ENCODE data around the gene ZMYM2.

DNA sequence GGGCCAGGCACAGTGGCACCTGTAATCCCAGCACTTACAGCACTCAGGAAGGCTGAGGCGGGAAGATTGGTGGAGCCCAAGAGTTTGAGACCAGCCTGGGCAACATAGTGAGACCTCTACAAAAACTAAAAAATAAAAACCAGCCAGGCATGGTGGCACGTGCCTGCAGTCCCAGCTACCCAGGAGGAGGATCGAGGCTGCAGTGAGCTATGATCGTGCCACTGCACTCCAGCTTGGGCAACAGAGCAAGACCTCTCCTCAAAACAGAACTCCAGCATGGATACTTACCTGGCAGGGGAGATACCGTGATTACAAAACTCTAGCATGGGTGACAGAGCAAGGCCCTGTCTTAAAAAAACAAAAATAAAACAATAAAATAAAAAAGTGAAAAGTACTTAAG is 107.0 kb downstream of the ZMYM2 start:
- TF ChIP-seq, protein P1, sequence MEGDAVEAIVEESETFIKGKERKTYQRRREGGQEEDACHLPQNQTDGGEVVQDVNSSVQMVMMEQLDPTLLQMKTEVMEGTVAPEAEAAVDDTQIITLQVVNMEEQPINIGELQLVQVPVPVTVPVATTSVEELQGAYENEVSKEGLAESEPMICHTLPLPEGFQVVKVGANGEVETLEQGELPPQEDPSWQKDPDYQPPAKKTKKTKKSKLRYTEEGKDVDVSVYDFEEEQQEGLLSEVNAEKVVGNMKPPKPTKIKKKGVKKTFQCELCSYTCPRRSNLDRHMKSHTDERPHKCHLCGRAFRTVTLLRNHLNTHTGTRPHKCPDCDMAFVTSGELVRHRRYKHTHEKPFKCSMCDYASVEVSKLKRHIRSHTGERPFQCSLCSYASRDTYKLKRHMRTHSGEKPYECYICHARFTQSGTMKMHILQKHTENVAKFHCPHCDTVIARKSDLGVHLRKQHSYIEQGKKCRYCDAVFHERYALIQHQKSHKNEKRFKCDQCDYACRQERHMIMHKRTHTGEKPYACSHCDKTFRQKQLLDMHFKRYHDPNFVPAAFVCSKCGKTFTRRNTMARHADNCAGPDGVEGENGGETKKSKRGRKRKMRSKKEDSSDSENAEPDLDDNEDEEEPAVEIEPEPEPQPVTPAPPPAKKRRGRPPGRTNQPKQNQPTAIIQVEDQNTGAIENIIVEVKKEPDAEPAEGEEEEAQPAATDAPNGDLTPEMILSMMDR (IDR thresholded peaks at IDR 0.05), result no peak
- no peak for TF ChIP-seq POLR2AphosphoS5 (IDR thresholded peaks at IDR 0.05)
- no peak for TF ChIP-seq EP300 (IDR thresholded peaks at IDR 0.05)
- no peak for TF ChIP-seq POLR2A (IDR thresholded peaks at IDR 0.05)

All from gastroesophageal sphincter (tissue), 3 donors.